Measurements from ENCODE around the gene CDC26. TPM values are rescaled to one million over a fixed set of nuclear protein-coding genes. Genes with fewer than 3 reads are reported as not detected.

CDC26 gene
- polyA plus RNA-seq, 4 donors: 37.7 to 44.5 (median 43.4) TPM

Other genes with a start within 250 kb of the CDC26 start
- 10 to 100 TPM in 3 of 4 donors, 1 to 10 TPM in 1; 9.3 to 15.5 (median 13.8) TPM for gene ZFP37, start 218.8 kb downstream of the CDC26 start, polyA plus RNA-seq (ENCODE audit: insufficient read length in 4 of 4)
- 1 to 10 TPM; 2.6 to 5.3 (median 4.0) TPM for gene SLC31A2, start 124.6 kb downstream of the CDC26 start, polyA plus RNA-seq (ENCODE audit: insufficient read length in 4 of 4)
- 10 to 100 TPM; 26.1 to 30.0 (median 29.7) TPM for gene FKBP15, start 54.3 kb downstream of the CDC26 start, polyA plus RNA-seq (ENCODE audit: insufficient read length in 4 of 4)
- gene SLC31A1, start 54.0 kb downstream of the CDC26 start, polyA plus RNA-seq (ENCODE audit: insufficient read length in 4 of 4): 10 to 100 TPM; 25.5 to 29.6 (median 26.6) TPM
- 10 to 100 TPM; 36.6 to 41.3 (median 38.7) TPM for gene PRPF4, start 86 bp upstream of the CDC26 start, polyA plus RNA-seq (ENCODE audit: insufficient read length in 4 of 4)
- 1 to 10 TPM; 4.9 to 7.5 (median 6.3) TPM for gene RNF183, start 27.8 kb upstream of the CDC26 start, polyA plus RNA-seq (ENCODE audit: insufficient read length in 4 of 4)
- 1 to 10 TPM; 6.2 to 8.4 (median 7.3) TPM for gene WDR31, start 64.7 kb upstream of the CDC26 start, polyA plus RNA-seq (ENCODE audit: insufficient read length in 4 of 4)
- gene BSPRY, start 74.0 kb upstream of the CDC26 start, polyA plus RNA-seq (ENCODE audit: insufficient read length in 4 of 4): 10 to 100 TPM in 2 of 4 donors, 1 to 10 TPM in 2; 9.2 to 10.3 (median 9.9) TPM
- gene HDHD3, start 101.4 kb upstream of the CDC26 start, polyA plus RNA-seq (ENCODE audit: insufficient read length in 4 of 4): 10 to 100 TPM; 30.3 to 40.3 (median 35.5) TPM
- 10 to 100 TPM; 41.6 to 46.7 (median 43.5) TPM for gene ALAD, start 125.7 kb upstream of the CDC26 start, polyA plus RNA-seq (ENCODE audit: insufficient read length in 4 of 4)
- gene POLE3, start 135.1 kb upstream of the CDC26 start, polyA plus RNA-seq (ENCODE audit: insufficient read length in 4 of 4): 10 to 100 TPM; 65.4 to 72.9 (median 69.2) TPM
- gene C9orf43, start 135.2 kb upstream of the CDC26 start, polyA plus RNA-seq (ENCODE audit: insufficient read length in 4 of 4): under 1 TPM; 0.47 to 0.99 (median 0.81) TPM
- 10 to 100 TPM; 43.4 to 49.3 (median 45.9) TPM for gene RGS3, start 188.2 kb upstream of the CDC26 start, polyA plus RNA-seq (ENCODE audit: insufficient read length in 4 of 4)

All from right renal pelvis (tissue), 4 donors.